ENCODE data around the gene ESPN. TPM values are rescaled to one million over a fixed set of nuclear protein-coding genes. Genes with fewer than 3 reads are reported as not detected.
A peak's percentile ranks its signal among the peaks of the same experiment; 100 is the strongest.

ESPN gene
- total RNA-seq, 6 donors from 2014 or later, result 2.1 to 27.2 (median 4.8) TPM

DNA sequence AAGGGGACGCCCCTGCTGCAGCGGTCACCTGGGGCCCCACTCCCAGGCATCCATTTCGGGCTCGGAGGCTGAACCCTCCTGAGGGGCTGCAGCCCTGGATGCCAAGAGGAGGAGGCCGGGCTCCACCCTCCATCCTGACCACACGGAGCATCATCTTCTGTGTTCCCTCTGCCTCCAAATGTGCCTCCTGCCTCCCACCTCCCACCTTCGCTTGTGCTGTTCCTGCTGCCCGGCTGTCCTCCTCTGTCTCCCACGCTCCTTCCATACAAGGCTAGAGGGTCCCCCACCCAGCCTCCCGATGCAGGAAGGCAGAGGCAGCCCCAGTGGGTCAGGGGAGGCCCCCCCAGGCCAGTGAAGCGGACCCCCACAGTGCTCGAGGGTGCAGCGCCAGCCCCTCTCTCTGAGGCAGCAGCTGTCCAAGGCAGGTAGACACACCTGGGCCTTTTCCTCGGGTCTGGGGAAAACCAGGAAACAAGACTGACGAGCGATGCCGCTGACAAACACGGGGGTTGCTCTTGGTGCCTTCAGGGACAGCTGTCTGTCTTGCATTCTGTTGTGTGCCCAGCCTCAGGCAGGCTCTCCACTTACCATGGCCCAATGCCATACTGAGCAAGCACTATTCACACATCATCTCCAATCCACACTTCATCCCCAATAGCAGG lies 83.7 kb downstream of the ESPN start:
- H3K27me3 ChIP-seq, result no peaks in the 10 kb centered on the region
- no peaks in the 10 kb centered on the region for H3K36me3 ChIP-seq
- TF ChIP-seq EP300 (IDR thresholded peaks at IDR 0.05) (no peak), POLR2AphosphoS5 (IDR thresholded peaks at IDR 0.05) (no peak), POLR2A (IDR thresholded peaks at IDR 0.05) (no peak)
- H3K27ac ChIP-seq, result no peak overlapping the region
- H3K4me3 ChIP-seq, result no peak overlapping the region
- ATAC-seq (ENCODE audit: low FRiP score in 2 of 2) (no peak), DNase-seq (peak in 1 of 2 donors; percentile 68)
- H3K4me1 ChIP-seq, result no peaks in the 10 kb centered on the region
- WGBS, 2 donors, result 88 to 91% methylated on average over 8 to 16 of the region's 18 CpGs
- H3K9me3 ChIP-seq, result no peaks in the 10 kb centered on the region

DNA sequence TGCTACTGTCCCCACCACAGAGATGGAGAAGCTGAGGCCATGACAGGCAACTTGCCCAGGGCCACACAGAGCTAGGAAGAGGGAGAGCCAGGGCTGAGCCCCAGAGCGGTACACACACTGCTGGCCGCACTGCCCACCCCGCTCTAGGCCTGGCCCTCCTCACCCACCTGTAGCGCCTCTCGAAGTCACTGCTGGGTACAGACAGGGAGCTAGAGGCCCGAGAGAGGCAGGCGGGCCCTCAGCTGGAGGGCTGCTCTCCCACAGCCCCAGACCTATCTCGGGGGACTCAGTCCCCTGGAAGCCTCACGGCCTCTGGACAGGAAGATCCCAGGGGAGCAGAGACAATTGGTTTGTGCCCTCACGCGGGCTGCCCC lies 84.2 kb downstream of the ESPN start:
- no peaks in the 10 kb centered on the region for H3K4me1 ChIP-seq
- WGBS, 2 donors, result 86 to 100% methylated on average over 2 to 10 of the region's 11 CpGs
- ATAC-seq (ENCODE audit: low FRiP score in 2 of 2), result peak in 1 of 2 donors; percentile 7
- H3K4me3 ChIP-seq, result no peak overlapping the region
- DNase-seq, result peak in 1 of 2 donors; percentile 58
- no peak overlapping the region for H3K27ac ChIP-seq
- no peaks in the 10 kb centered on the region for H3K36me3 ChIP-seq
- H3K9me3 ChIP-seq, result no peaks in the 10 kb centered on the region
- no peaks in the 10 kb centered on the region for H3K27me3 ChIP-seq
- no peak for TF ChIP-seq POLR2AphosphoS5 (IDR thresholded peaks at IDR 0.05)
- TF ChIP-seq, protein P1, sequence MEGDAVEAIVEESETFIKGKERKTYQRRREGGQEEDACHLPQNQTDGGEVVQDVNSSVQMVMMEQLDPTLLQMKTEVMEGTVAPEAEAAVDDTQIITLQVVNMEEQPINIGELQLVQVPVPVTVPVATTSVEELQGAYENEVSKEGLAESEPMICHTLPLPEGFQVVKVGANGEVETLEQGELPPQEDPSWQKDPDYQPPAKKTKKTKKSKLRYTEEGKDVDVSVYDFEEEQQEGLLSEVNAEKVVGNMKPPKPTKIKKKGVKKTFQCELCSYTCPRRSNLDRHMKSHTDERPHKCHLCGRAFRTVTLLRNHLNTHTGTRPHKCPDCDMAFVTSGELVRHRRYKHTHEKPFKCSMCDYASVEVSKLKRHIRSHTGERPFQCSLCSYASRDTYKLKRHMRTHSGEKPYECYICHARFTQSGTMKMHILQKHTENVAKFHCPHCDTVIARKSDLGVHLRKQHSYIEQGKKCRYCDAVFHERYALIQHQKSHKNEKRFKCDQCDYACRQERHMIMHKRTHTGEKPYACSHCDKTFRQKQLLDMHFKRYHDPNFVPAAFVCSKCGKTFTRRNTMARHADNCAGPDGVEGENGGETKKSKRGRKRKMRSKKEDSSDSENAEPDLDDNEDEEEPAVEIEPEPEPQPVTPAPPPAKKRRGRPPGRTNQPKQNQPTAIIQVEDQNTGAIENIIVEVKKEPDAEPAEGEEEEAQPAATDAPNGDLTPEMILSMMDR (IDR thresholded peaks at IDR 0.05), result no peak
- no peak for TF ChIP-seq EP300 (IDR thresholded peaks at IDR 0.05)
- TF ChIP-seq POLR2A (IDR thresholded peaks at IDR 0.05), result no peak

DNA sequence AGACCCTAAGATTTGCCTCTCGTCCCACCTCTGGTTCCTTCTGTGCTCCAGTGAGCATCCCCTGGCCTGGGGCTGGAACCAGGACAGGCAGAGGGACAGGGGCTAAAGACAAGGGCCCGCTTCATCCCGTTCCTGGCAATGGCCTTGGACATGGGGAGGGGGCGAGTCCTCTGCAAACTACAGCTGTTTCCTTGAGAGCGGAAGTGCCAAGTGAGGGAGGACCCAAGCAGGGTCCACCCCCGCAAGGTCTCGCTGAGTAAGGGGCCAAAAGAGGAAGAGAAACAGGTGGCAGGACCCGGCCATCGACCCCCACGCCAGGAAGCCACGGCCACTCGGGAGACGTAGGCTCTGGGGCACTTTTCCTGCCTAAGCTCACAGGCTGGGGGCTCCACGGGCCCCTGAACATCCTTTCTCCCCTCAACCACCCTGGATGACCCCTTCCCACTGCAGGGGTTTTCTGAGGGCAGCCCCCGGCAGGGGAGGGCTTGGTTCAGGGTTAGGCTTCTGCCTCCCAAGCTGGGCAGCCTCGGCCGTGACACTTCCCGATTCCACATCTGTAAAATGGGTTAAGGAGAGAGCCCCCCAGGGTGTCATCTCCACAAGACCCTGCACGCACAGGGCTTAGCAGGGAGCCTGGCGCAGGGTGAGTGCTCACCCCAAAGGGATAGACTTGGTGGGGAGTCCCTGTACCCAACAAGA lies 84.8 kb downstream of the ESPN start:
- TF ChIP-seq POLR2A (IDR thresholded peaks at IDR 0.05) (no peak), POLR2AphosphoS5 (IDR thresholded peaks at IDR 0.05) (no peak), EP300 (IDR thresholded peaks at IDR 0.05) (no peak)
- TF ChIP-seq, protein P1 (IDR thresholded peaks at IDR 0.05), result no peak
- no peaks in the 10 kb centered on the region for H3K36me3 ChIP-seq
- H3K27ac ChIP-seq, result no peak overlapping the region
- H3K9me3 ChIP-seq, result no peaks in the 10 kb centered on the region
- ATAC-seq (ENCODE audit: low FRiP score in 2 of 2), result no peak
- no peak overlapping the region for H3K4me3 ChIP-seq
- DNase-seq, result no peak
- 55 to 64% methylated on average over 5 to 17 of the region's 20 CpGs for WGBS, 2 donors
- no peaks in the 10 kb centered on the region for H3K27me3 ChIP-seq
- no peaks in the 10 kb centered on the region for H3K4me1 ChIP-seq

DNA sequence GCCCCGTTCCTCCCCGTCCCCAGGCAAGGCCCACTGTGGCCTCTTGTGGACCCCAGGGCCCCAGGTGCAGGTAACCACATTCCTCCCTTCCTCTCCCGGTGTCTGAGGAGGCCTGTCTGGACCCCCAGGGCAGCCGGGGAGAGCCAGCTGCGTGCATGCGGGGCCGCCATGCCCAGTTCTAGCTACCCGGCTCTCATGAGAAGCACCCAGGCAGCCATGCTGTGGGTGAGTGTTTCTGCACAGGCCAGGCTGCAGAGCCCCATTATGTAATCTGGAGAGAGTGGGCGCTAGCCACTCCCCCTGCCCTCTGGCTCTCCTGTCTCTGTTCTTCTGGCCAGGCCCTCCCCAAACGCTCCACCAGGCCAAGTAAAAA lies 85.3 kb downstream of the ESPN start:
- no peak overlapping the region for H3K4me3 ChIP-seq
- no peaks in the 10 kb centered on the region for H3K9me3 ChIP-seq
- TF ChIP-seq POLR2AphosphoS5 (IDR thresholded peaks at IDR 0.05), result no peak
- TF ChIP-seq, protein P1 (IDR thresholded peaks at IDR 0.05), result no peak
- TF ChIP-seq POLR2A (IDR thresholded peaks at IDR 0.05), result no peak
- TF ChIP-seq EP300 (IDR thresholded peaks at IDR 0.05), result no peak
- ATAC-seq (ENCODE audit: low FRiP score in 2 of 2) (peak in 1 of 2 donors; percentile 46), DNase-seq (peak in 1 of 2 donors; percentile 69)
- H3K27me3 ChIP-seq, result no peaks in the 10 kb centered on the region
- 69 to 76% methylated on average over 5 to 8 of the region's 10 CpGs for WGBS, 2 donors
- H3K4me1 ChIP-seq, result no peaks in the 10 kb centered on the region
- no peak overlapping the region for H3K27ac ChIP-seq
- H3K36me3 ChIP-seq, result no peaks in the 10 kb centered on the region

DNA sequence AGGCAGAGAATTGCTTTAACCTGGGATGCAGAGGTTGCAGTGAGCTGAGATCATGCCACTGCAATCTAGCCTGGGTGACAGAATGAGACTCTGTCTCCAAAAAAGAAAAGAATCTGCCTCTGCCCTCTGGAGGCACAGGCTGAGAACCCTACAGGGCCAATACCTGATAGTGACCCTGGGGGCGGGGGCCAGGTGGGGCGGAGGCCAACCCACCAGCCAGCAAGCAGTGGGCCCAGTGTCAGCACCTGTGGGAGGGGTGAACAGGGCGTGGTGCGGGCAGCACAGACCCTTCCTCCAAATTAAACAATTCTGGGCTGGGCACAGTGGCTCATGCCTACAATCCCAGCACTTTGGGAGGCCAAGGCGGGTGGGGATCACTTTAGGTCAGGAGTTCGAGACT lies 85.9 kb downstream of the ESPN start:
- no peak for ATAC-seq (ENCODE audit: low FRiP score in 2 of 2)
- 79 to 88% methylated on average over 4 to 6 of the region's 6 CpGs for WGBS, 2 donors

More for the DNA sequence above, 85.9 kb downstream of the ESPN start:
- DNase-seq, result peak in 1 of 2 donors; percentile 60
- H3K9me3 ChIP-seq, result no peaks in the 10 kb centered on the region
- no peak overlapping the region for H3K27ac ChIP-seq
- no peaks in the 10 kb centered on the region for H3K27me3 ChIP-seq
- no peaks in the 10 kb centered on the region for H3K36me3 ChIP-seq
- no peaks in the 10 kb centered on the region for H3K4me1 ChIP-seq
- TF ChIP-seq, protein P1 (IDR thresholded peaks at IDR 0.05), result no peak
- TF ChIP-seq POLR2A (IDR thresholded peaks at IDR 0.05), result no peak
- no peak for TF ChIP-seq EP300 (IDR thresholded peaks at IDR 0.05)
- no peak for TF ChIP-seq POLR2AphosphoS5 (IDR thresholded peaks at IDR 0.05)
- no peak overlapping the region for H3K4me3 ChIP-seq

Small RNA genes within 50 kb of the gene (small RNA-seq; reads per million reads assigned to genes)
- gene MIR4252, result 0 reads per million in 4 donors

Other genes with a start within 250 kb of the ESPN start
- gene CHD5, start 244.5 kb upstream of the ESPN start, total RNA-seq, result 1 to 10 TPM in 2 of 6 donors, under 1 TPM in 4; 0.14 to 1.3 (median 0.25) TPM
- 100 to 1,000 TPM in 5 of 6 donors, 10 to 100 TPM in 1; 88.2 to 288 (median 180) TPM for gene RPL22, start 225.2 kb upstream of the ESPN start, total RNA-seq
- 10 to 100 TPM in 5 of 6 donors, 1 to 10 TPM in 1; 9.8 to 85.9 (median 18.3) TPM for gene RNF207, start 218.7 kb upstream of the ESPN start, total RNA-seq
- 10 to 100 TPM; 23.0 to 66.7 (median 52.2) TPM for gene ICMT, start 188.8 kb upstream of the ESPN start, total RNA-seq
- not detected for gene HES3, start 180.6 kb upstream of the ESPN start, total RNA-seq
- gene GPR153, start 163.7 kb upstream of the ESPN start, total RNA-seq, result 10 to 100 TPM in 3 of 6 donors, 1 to 10 TPM in 3; 2.4 to 25.7 (median 12.5) TPM
- 10 to 100 TPM in 5 of 6 donors, 1 to 10 TPM in 1; 8.2 to 33.4 (median 26.5) TPM for gene ACOT7, start 31.0 kb upstream of the ESPN start, total RNA-seq
- 10 to 100 TPM in 1 of 6 donors, 1 to 10 TPM in 5; 1.8 to 11.4 (median 3.7) TPM for gene HES2, start 4.9 kb upstream of the ESPN start, total RNA-seq
- gene TNFRSF25, start 41.4 kb downstream of the ESPN start, total RNA-seq, result 10 to 100 TPM in 4 of 6 donors, 1 to 10 TPM in 2; 4.6 to 51.3 (median 14.0) TPM
- 10 to 100 TPM in 5 of 6 donors, 1 to 10 TPM in 1; 5.0 to 31.4 (median 12.6) TPM for gene PLEKHG5, start 66.9 kb downstream of the ESPN start, total RNA-seq
- gene NOL9, start 129.7 kb downstream of the ESPN start, total RNA-seq, result 10 to 100 TPM; 19.6 to 41.9 (median 24.7) TPM
- under 1 TPM in 2 of 6 donors, not detected in 4; 0.11 to 0.15 TPM for gene TAS1R1, start 130.5 kb downstream of the ESPN start, total RNA-seq
- 10 to 100 TPM; 16.2 to 56.6 (median 36.9) TPM for gene ZBTB48, start 155.2 kb downstream of the ESPN start, total RNA-seq
- gene KLHL21, start 178.1 kb downstream of the ESPN start, total RNA-seq, result 10 to 100 TPM; 26.4 to 66.0 (median 39.7) TPM
- 10 to 100 TPM in 3 of 6 donors, 1 to 10 TPM in 3; 8.4 to 23.0 (median 9.8) TPM for gene PHF13, start 189.0 kb downstream of the ESPN start, total RNA-seq
- gene THAP3, start 200.1 kb downstream of the ESPN start, total RNA-seq, result 10 to 100 TPM in 5 of 6 donors, 1 to 10 TPM in 1; 7.7 to 26.2 (median 17.3) TPM

Measured in upper lobe of left lung (tissue), 6 donors.